ENCODE results near the gene EDC3. TPM values are rescaled to one million over a fixed set of nuclear protein-coding genes. Genes with fewer than 3 reads are reported as not detected.
A peak's percentile ranks its signal among the peaks of the same experiment; 100 is the strongest.

Gene EDC3
- total RNA-seq, 5 donors from 2014 or later (not counting 1 experiment from before 2014, with no cell fraction given), result 31.8 to 49.4 (median 43.2) TPM

- H3K27me3 Mint-ChIP-seq, result no peaks in the 10 kb centered on the region
- CTCF ChIA-PET, result no interaction called here
- no peak overlapping the region for H3K27ac Mint-ChIP-seq
- POLR2A ChIA-PET, result no interaction called here
- Histone ChIP-seq H3K4me3 (ENCODE audit: control insufficient read depth in 1 of 2, extremely low read depth in 1 of 2, low read length in 1 of 2) (no peak overlapping the region), H3K4me1 (ENCODE audit: control insufficient read depth in 1 of 2, extremely low read depth in 1 of 2, insufficient read depth in 2 of 2, low read length in 2 of 2) (peaks cover 0 to under 1% of the 10 kb centered on the region in 2 experiments), H3K9me3 (no peaks in the 10 kb centered on the region), H3K27ac (ENCODE audit: low read length) (no peak overlapping the region), H3K27me3 (replicated peaks in 1 of 2; ENCODE audit: control insufficient read depth in 2 of 2, extremely low read depth in 1 of 2, insufficient read depth in 2 of 2, low read length in 1 of 2) (no peaks in the 10 kb centered on the region), H3K36me3 (ENCODE audit: control insufficient read depth in 2 of 2, extremely low read depth in 1 of 2, insufficient read depth in 1 of 2, low read length in 1 of 2) (no peaks in the 10 kb centered on the region)
- H3K4me3 Mint-ChIP-seq, result no peak overlapping the region
- H3K9me3 Mint-ChIP-seq, result no peaks in the 10 kb centered on the region
- WGBS (ENCODE audit: insufficient coverage), result 79% methylated on average over 3 of the region's 3 CpGs
- DNase-seq, result no peak
- H3K36me3 Mint-ChIP-seq, result no peaks in the 10 kb centered on the region
- ATAC-seq (replicated peaks in 1 of 4), result no peak
- H3K4me1 Mint-ChIP-seq, result no peaks in the 10 kb centered on the region
These were observed 87.0 kb downstream of the EDC3 start for GRCh38 chr15:74608786-74609185.

DNA sequence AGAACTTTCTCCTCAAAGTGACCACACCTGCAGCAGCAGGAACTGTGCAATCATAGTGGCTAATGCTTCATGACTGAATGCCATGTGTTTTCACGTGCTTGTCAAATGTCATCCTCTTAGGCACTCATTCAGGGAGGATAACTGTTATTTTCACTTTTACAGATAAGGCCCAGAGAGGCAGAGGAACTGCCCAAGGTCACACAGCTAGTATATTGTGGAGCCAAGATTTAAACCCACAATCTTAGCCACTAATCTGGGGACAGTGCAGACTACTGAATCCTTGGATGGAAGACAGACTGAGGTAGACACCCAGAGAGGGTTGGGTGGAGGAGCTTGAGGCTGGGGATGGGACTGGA, 90.1 kb downstream of the EDC3 start:
- H3K27me3 Mint-ChIP-seq, result no peaks in the 10 kb centered on the region
- no peak overlapping the region for H3K27ac Mint-ChIP-seq
- no peaks in the 10 kb centered on the region for H3K4me1 Mint-ChIP-seq
- no peaks in the 10 kb centered on the region for H3K9me3 ChIP-seq
- H3K27me3 ChIP-seq (replicated peaks in 1 of 2; ENCODE audit: control insufficient read depth in 2 of 2, extremely low read depth in 1 of 2, insufficient read depth in 2 of 2, low read length in 1 of 2), result no peaks in the 10 kb centered on the region
- H3K36me3 ChIP-seq (ENCODE audit: control insufficient read depth in 2 of 2, extremely low read depth in 1 of 2, insufficient read depth in 1 of 2, low read length in 1 of 2), result no peaks in the 10 kb centered on the region
- no peak overlapping the region for H3K4me3 Mint-ChIP-seq
- no peak overlapping the region for H3K27ac ChIP-seq (ENCODE audit: low read length)
- no peaks in the 10 kb centered on the region for H3K4me1 ChIP-seq (ENCODE audit: control insufficient read depth in 1 of 2, extremely low read depth in 1 of 2, insufficient read depth in 2 of 2, low read length in 2 of 2)
- WGBS (ENCODE audit: insufficient coverage), result 44% methylated on average over 1 of the region's 1 CpG
- no peaks in the 10 kb centered on the region for H3K9me3 Mint-ChIP-seq
- no peak for DNase-seq
- CTCF ChIA-PET, result no interaction called here
- POLR2A ChIA-PET, result no interaction called here
- no peaks in the 10 kb centered on the region for H3K36me3 Mint-ChIP-seq
- no peak overlapping the region for H3K4me3 ChIP-seq (ENCODE audit: control insufficient read depth in 1 of 2, extremely low read depth in 1 of 2, low read length in 1 of 2)
- ATAC-seq (replicated peaks in 1 of 4), result no peak

DNA sequence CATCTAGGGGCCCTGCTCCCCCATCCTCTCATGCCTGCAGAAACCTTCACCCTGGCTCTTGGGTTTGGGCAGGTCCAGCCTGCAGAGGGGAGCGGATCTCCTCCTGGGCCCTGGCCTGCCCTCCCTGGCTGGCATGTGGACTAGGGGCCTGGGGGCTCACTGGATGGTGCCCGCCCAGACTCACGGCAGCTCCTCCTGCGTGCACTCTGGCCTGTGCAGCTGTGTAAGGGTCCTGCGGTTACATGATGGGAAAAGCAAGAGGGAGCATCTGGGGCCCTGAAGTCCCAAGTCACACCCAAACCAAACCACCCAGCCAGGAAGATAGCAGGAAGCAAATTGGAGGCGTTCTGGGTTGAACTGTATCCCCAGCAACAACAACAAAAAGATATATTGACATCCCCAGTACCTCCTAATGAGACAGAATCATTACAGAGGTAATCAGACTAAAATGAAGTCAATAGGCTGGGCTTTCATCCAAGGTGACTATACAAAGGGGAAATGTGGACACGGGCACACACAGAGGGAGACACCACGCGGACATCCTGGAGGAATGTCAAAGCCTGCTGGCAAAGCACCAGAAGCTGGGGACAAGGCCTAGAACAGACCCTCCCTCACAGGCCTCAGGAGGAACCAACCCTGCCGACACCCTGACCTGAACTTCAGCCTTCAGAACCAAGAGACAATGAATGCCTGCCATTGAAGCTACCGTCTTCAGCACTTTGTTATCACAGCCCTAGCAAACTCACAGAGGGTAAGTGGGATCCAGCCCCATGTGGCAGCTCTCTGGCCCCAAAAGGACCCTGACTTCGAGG, 90.6 kb downstream of the EDC3 start:
- Histone ChIP-seq H3K27ac (ENCODE audit: low read length) (no peak overlapping the region), H3K27me3 (replicated peaks in 1 of 2; ENCODE audit: control insufficient read depth in 2 of 2, extremely low read depth in 1 of 2, insufficient read depth in 2 of 2, low read length in 1 of 2) (no peaks in the 10 kb centered on the region), H3K4me3 (ENCODE audit: control insufficient read depth in 1 of 2, extremely low read depth in 1 of 2, low read length in 1 of 2) (no peak overlapping the region), H3K36me3 (ENCODE audit: control insufficient read depth in 2 of 2, extremely low read depth in 1 of 2, insufficient read depth in 1 of 2, low read length in 1 of 2) (no peaks in the 10 kb centered on the region), H3K4me1 (ENCODE audit: control insufficient read depth in 1 of 2, extremely low read depth in 1 of 2, insufficient read depth in 2 of 2, low read length in 2 of 2) (no peaks in the 10 kb centered on the region), H3K9me3 (no peaks in the 10 kb centered on the region)
- ATAC-seq (replicated peaks in 1 of 4) (no peak), DNase-seq (no peak)
- no peak overlapping the region for H3K27ac Mint-ChIP-seq
- no peak overlapping the region for H3K4me3 Mint-ChIP-seq
- 90% methylated on average over 9 of the region's 12 CpGs for WGBS (ENCODE audit: insufficient coverage)
- no peaks in the 10 kb centered on the region for H3K27me3 Mint-ChIP-seq
- no peaks in the 10 kb centered on the region for H3K4me1 Mint-ChIP-seq
- no peaks in the 10 kb centered on the region for H3K36me3 Mint-ChIP-seq
- ChIA-PET CTCF (no interaction called here), POLR2A (no interaction called here)
- no peaks in the 10 kb centered on the region for H3K9me3 Mint-ChIP-seq

DNA sequence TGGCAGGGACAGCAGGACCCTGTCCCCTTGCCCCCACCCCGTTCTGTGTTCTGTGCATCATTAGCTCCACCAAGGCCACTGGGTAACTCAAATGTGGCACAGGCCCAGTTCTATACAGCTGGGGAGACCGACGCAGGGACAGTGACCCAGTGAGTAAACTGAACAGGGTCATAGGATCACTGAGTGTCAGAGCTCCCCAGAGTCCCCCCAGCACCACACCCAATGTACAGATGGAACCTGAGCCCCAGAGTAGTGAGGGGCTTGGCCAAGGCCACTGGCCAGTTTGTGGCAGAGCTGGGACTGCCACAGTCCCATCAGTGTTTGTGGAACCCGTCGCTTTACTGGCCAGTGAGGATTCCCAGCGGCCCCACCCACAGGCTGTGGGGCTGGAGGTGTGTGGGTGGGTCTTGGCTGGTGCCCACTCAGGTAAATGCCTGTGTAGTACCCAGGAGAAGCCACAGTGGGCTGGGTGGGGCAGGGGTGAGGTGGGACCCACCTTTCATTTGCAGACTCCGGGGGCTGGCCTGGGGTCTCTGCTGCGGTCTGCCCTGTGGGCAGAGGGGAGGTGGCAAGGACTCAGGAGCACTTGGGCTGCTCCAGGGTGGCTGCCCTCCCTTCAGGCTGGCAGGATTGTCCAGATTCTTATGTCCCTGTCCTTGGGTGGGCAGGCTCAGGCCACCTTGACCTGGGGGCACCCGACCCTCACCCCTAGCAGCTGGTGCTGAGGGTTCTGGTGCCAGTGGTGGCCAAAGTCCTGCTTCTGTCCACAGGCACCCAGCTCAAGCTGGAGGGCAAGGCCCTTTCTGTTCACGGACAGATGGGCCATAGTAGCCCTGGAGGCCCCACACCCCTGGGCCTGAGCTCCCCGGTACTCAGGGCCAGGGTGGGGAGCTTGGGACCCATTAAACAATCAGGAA, 91.8 kb downstream of the EDC3 start:
- ChIA-PET POLR2A (no interaction called here), CTCF (interaction anchor here (0.5 to 0.6 kb wide), 3 partner anchors 14 to 653 kb away, joined by 3 to 5 read pairs (median 4); no protein-coding TSS in a partner anchor)
- Mint-ChIP-seq H3K9me3 (no peaks in the 10 kb centered on the region), H3K27me3 (no peaks in the 10 kb centered on the region), H3K4me3 (no peak overlapping the region), H3K27ac (no peak overlapping the region), H3K36me3 (no peaks in the 10 kb centered on the region), H3K4me1 (peaks cover 6 to 7% (median 6%) of the 10 kb centered on the region in 3 donors)
- H3K9me3 ChIP-seq, result no peaks in the 10 kb centered on the region
- no peaks in the 10 kb centered on the region for H3K27me3 ChIP-seq (replicated peaks in 1 of 2; ENCODE audit: control insufficient read depth in 2 of 2, extremely low read depth in 1 of 2, insufficient read depth in 2 of 2, low read length in 1 of 2)
- H3K4me1 ChIP-seq (ENCODE audit: control insufficient read depth in 1 of 2, extremely low read depth in 1 of 2, insufficient read depth in 2 of 2, low read length in 2 of 2), result peaks cover 0 to 10% of the 10 kb centered on the region in 2 experiments
- DNase-seq, result no peak
- H3K4me3 ChIP-seq (ENCODE audit: control insufficient read depth in 1 of 2, extremely low read depth in 1 of 2, low read length in 1 of 2), result no peak overlapping the region
- no peaks in the 10 kb centered on the region for H3K36me3 ChIP-seq (ENCODE audit: control insufficient read depth in 2 of 2, extremely low read depth in 1 of 2, insufficient read depth in 1 of 2, low read length in 1 of 2)
- WGBS (ENCODE audit: insufficient coverage), result 89% methylated on average over 8 of the region's 11 CpGs
- H3K27ac ChIP-seq (ENCODE audit: low read length), result no peak overlapping the region
- ATAC-seq (replicated peaks in 1 of 4), result no peak

- CTCF ChIA-PET, result interaction anchor here in 1 of 2 donors (0.6 to 1.1 kb wide), 2 partner anchors 10 to 13 kb away, joined by 3 to 5 read pairs; no protein-coding TSS in a partner anchor
- Histone ChIP-seq H3K36me3 (ENCODE audit: control insufficient read depth in 2 of 2, extremely low read depth in 1 of 2, insufficient read depth in 1 of 2, low read length in 1 of 2) (no peaks in the 10 kb centered on the region), H3K9me3 (no peaks in the 10 kb centered on the region), H3K4me1 (ENCODE audit: control insufficient read depth in 1 of 2, extremely low read depth in 1 of 2, insufficient read depth in 2 of 2, low read length in 2 of 2) (peaks cover 2 to 19% of the 10 kb centered on the region in 2 experiments), H3K27me3 (replicated peaks in 1 of 2; ENCODE audit: control insufficient read depth in 2 of 2, extremely low read depth in 1 of 2, insufficient read depth in 2 of 2, low read length in 1 of 2) (no peaks in the 10 kb centered on the region), H3K27ac (ENCODE audit: low read length) (no peak overlapping the region), H3K4me3 (ENCODE audit: control insufficient read depth in 1 of 2, extremely low read depth in 1 of 2, low read length in 1 of 2) (no peak overlapping the region)
- POLR2A ChIA-PET, result no interaction called here
- ATAC-seq (replicated peaks in 1 of 4), result no peak
- Mint-ChIP-seq H3K4me1 (peaks cover 14 to 15% (median 14%) of the 10 kb centered on the region in 3 donors), H3K36me3 (no peaks in the 10 kb centered on the region), H3K4me3 (no peak overlapping the region), H3K27me3 (no peaks in the 10 kb centered on the region), H3K27ac (no peak overlapping the region), H3K9me3 (no peaks in the 10 kb centered on the region)
- 93% methylated on average over 13 of the region's 13 CpGs for WGBS (ENCODE audit: insufficient coverage)
- DNase-seq, result no peak
These were observed 92.6 kb downstream of the EDC3 start for GRCh38 chr15:74603026-74603788.

DNA sequence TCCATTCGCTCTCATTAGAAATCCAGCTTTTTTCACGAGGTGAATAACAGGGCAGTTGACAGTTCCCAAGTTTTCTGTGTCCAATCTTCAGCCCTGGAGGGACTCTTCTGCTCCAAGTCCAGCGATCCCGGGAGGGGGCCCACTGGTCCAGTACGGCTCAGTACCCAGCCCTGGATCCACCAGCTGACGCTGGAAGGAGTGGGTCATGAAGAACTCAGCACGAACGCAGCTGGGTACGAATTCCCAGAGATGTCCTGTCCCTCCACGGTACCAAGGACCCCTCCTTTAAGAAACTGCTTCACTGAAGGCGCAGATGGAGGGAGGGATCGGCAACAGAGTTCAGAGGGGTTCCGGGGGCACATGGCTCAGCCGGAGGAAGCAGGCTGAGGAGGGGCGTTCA, 96.7 kb downstream of the EDC3 start:
- POLR2A ChIA-PET, result interaction anchor here in 1 of 2 donors (0.5 kb wide), 1 partner anchor 298 kb away, joined by 3 read pairs; no protein-coding TSS in a partner anchor
- peak overlapping the region; percentile 94 to 99 (median 99) for H3K4me3 Mint-ChIP-seq
- Histone ChIP-seq H3K9me3 (no peaks in the 10 kb centered on the region), H3K27me3 (replicated peaks in 1 of 2; ENCODE audit: control insufficient read depth in 2 of 2, extremely low read depth in 1 of 2, insufficient read depth in 2 of 2, low read length in 1 of 2) (no peaks in the 10 kb centered on the region), H3K36me3 (ENCODE audit: control insufficient read depth in 2 of 2, extremely low read depth in 1 of 2, insufficient read depth in 1 of 2, low read length in 1 of 2) (peaks cover 4 to 9% of the 10 kb centered on the region in 2 donors), H3K27ac (ENCODE audit: low read length) (peak overlapping the region; percentile 75), H3K4me1 (ENCODE audit: control insufficient read depth in 1 of 2, extremely low read depth in 1 of 2, insufficient read depth in 2 of 2, low read length in 2 of 2) (peaks cover 2 to 24% of the 10 kb centered on the region in 2 experiments), H3K4me3 (ENCODE audit: control insufficient read depth in 1 of 2, extremely low read depth in 1 of 2, low read length in 1 of 2) (peak overlapping the region; percentile 85 to 86)
- no peak for ATAC-seq (replicated peaks in 1 of 4)
- no peak for DNase-seq
- peak overlapping the region; percentile 74 to 99 for H3K27ac Mint-ChIP-seq
- H3K27me3 Mint-ChIP-seq, result no peaks in the 10 kb centered on the region
- 94% methylated on average over 13 of the region's 15 CpGs for WGBS (ENCODE audit: insufficient coverage)
- no peaks in the 10 kb centered on the region for H3K9me3 Mint-ChIP-seq
- CTCF ChIA-PET, result interaction anchor here in 1 of 2 donors (1.1 to 1.7 kb wide), 4 partner anchors 13 to 59 kb away, joined by 3 to 6 read pairs (median 6); partner anchors contain the start of genes ARID3B and CLK3
- H3K36me3 Mint-ChIP-seq, result peaks cover 5% of the 10 kb centered on the region
- H3K4me1 Mint-ChIP-seq, result peaks cover 19 to 20% (median 20%) of the 10 kb centered on the region in 3 donors
